Mucosa of stomach (tissue), 1 donor: Measurements from ENCODE around the gene EBF4.
"Not testable (repeated sequence)": the region's sequence is repeated elsewhere in the genome, so short reads cannot be mapped to it uniquely, and the experiment has no call there.

Experiments
- H3K27me3 ChIP-seq: one replicate; pipeline ENCODE4 v1.7.0; 2013; ENCODE audit warnings: mild to moderate bottlenecking, low read length; ENCODE audit not compliant: control insufficient read depth, insufficient read depth
- H3K36me3 ChIP-seq: one replicate; pipeline ENCODE4 v1.7.0; 2013; ENCODE audit warnings: low read length; ENCODE audit not compliant: control insufficient read depth, insufficient read depth
- H3K4me1 ChIP-seq: one replicate; pipeline ENCODE4 v1.7.0; 2013; ENCODE audit warnings: mild to moderate bottlenecking, low read length; ENCODE audit not compliant: control insufficient read depth, insufficient read depth
- H3K4me3 ChIP-seq: one replicate; pipeline ENCODE4 v1.7.0; 2013; ENCODE audit warnings: low read length
- H3K9ac ChIP-seq: one replicate; pipeline ENCODE4 v1.7.0; 2013; ENCODE audit warnings: mild to moderate bottlenecking, low read length, moderate library complexity
- H3K9me3 ChIP-seq: one replicate; pipeline ENCODE4 v1.7.0; 2013; ENCODE audit warnings: mild to moderate bottlenecking, low read length, moderate library complexity; ENCODE audit not compliant: control insufficient read depth
- donor health status: Pancreatic carcinoma.

Gene EBF4

DNA sequence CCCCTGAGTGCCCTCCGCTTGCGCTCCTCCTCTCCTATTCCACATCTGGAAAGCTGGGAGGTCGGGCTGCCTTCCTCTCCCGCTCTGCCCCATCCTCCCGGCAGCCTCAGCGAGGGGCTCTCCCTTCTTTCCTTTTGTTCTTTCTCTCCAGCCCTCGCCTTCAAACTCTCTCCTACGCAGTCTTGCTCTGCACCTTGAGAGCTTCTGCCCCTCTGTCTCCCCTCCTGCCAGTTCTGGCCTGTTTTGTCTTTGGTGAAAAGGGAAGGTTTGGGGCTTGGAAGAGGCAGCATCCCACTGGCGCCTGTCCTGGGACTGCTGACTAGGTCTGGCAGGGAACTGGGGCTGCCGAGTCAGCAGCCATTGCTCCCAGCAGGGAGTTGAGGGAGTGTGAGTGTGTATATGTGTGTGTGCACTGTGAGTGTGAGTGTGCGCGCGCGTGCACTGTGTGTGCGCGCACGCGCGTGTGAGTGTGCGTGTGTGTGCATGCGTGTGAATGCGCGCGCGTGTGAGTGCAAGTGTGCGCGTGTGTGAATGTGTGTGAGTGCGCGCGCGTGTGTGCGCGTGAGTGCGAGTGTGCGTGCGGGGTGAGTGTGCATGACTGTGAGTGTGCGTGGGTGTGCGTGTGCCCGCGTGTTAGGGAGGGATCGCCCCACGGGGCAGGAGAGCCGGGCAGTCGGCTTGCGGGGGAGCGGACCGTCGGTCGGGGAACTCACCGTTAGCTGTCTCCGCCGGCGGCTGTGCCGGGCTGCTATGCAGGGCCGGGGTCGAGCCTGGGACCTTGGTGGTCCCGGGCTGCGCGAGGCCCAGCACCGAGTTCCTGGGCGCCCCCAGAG, 107.3 kb downstream of the EBF4 start:
- Histone ChIP-seq H3K4me1 (no peaks in the 10 kb centered on the region), H3K4me3 (no peak overlapping the region), H3K27me3 (peaks cover 64% of the 10 kb centered on the region)

DNA sequence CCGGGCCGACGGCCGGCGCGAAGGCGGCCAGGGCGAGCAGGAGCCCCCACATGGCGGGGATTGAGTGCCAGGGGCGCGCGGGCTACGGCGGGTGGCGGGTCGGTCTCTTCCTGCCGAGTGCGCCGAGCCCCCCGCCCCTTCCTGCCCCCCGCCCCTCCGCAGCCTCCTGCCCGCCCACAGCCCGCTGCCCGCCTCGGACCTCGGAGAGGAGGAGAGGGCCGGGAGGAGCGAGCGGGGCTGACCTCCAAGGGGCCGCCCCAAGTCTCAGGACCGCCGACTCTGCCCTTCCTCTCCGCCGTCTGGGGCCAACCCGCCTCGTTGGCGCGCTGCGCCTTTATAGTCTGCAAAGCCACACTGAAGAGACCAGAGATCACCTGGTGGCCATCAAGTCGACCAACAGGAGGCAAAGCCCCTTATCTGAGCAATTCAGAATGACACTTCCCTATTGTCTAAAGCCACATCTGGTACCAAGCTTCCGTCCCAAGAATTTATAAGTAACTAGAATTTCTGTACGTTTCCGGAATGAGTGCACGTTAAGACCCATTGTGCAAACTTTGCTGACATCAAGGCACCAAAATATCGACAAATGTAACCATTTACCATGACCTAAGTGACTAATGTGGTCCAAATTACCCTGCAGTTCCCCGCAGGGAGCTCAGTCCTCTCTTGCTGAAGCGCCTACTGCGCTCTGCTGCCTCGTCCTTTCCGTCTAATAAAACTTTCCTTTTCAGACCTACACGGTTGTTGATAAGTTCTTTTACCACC, 108.1 kb downstream of the EBF4 start, which contains the start of gene CPXM1:
CPXM1 (minus strand) TSS at position 107 of the 765 bp plus-strand sequence; CDS start at position 52, 55 bp downstream.
- no peak within 1 kb of the TSS for H3K9ac ChIP-seq
- H3K4me3 ChIP-seq: no peak within 1 kb of the TSS
- peaks cover 70% of the 10 kb centered on the region for H3K27me3 ChIP-seq
- no peaks in the 10 kb centered on the region for H3K36me3 ChIP-seq
- no peaks in the 10 kb centered on the region for H3K9me3 ChIP-seq
- H3K4me1 ChIP-seq: no peaks in the 10 kb centered on the region

More for the DNA sequence above, 107.3 kb downstream of the EBF4 start:
- Histone ChIP-seq H3K9ac (no peak overlapping the region), H3K9me3 (no peaks in the 10 kb centered on the region), H3K36me3 (no peaks in the 10 kb centered on the region)

DNA sequence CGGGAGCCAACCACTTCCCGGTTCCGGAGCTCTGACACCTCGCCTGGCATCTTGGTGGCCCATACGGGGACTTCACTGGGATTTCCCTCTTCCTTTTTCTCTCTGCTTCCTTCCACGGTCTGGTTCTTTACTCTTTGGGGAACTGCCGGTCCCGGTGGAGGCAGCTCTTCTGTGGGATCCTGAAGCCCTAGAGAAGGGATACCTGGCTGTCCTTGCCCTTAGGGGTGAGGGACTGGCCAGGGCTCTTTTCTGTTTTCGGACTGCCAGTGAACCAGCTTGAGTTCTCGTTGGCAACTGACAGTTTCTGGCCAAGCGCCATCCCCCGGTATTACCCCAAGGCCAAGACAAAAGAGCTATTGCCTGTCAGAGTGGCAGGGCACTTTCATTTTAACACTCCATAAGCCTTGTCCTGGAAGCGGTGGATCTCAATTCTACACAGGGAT, 108.7 kb downstream of the EBF4 start:
- Histone ChIP-seq H3K4me3 (no peak overlapping the region), H3K9ac (no peak overlapping the region), H3K4me1 (no peaks in the 10 kb centered on the region), H3K9me3 (no peaks in the 10 kb centered on the region), H3K36me3 (no peaks in the 10 kb centered on the region), H3K27me3 (peaks cover 76% of the 10 kb centered on the region)

- H3K4me3 ChIP-seq: no peak overlapping the region
- no peaks in the 10 kb centered on the region for H3K9me3 ChIP-seq
- peaks cover 78% of the 10 kb centered on the region for H3K27me3 ChIP-seq
- H3K9ac ChIP-seq: no peak overlapping the region
- no peaks in the 10 kb centered on the region for H3K36me3 ChIP-seq
- no peaks in the 10 kb centered on the region for H3K4me1 ChIP-seq
Observed at GRCh38 chr20:2804041-2804828, 111.7 kb downstream of the EBF4 start.

GRCh38 chr20:2804852-2805688, 112.5 kb downstream of the EBF4 start:
- Histone ChIP-seq H3K4me3 (no peak overlapping the region), H3K27me3 (peaks cover 69% of the 10 kb centered on the region), H3K36me3 (no peaks in the 10 kb centered on the region), H3K9ac (no peak overlapping the region), H3K4me1 (no peaks in the 10 kb centered on the region), H3K9me3 (no peaks in the 10 kb centered on the region)

DNA sequence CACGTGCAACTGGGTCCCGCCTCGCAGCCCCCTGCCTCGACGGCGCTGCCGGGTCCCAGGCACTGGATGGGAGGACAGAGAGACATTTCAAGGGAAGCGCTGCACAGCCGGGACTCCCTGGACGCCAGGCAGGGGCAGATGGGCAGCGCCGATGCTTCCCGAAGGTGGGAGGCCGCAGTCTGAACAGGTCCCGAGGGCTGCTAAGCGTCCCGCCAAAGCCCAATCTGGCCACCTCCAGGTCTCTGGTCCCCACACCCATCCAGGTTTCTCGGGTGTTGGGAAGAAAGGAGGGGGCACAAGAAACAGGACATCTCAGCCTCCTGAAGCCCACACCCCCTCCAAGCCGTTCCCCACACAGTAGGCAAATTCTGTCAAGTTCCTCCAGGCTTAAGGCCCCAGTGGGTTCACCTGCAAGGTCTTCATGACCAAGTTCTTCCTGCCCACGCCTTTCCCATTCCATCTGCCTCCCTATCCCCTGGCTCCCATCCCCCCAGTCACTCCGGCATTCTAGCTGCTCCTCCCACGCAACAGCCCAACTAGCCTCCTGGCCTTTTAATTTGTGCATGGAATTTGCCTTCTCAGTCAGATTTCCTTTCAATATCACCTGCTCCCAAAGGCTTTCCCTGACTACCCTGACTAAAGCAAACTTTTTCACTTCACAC, 113.2 kb downstream of the EBF4 start:
- Histone ChIP-seq H3K27me3 (peaks cover 64% of the 10 kb centered on the region), H3K36me3 (no peaks in the 10 kb centered on the region), H3K9me3 (no peaks in the 10 kb centered on the region), H3K4me3 (no peak overlapping the region), H3K9ac (no peak overlapping the region), H3K4me1 (no peaks in the 10 kb centered on the region)

DNA sequence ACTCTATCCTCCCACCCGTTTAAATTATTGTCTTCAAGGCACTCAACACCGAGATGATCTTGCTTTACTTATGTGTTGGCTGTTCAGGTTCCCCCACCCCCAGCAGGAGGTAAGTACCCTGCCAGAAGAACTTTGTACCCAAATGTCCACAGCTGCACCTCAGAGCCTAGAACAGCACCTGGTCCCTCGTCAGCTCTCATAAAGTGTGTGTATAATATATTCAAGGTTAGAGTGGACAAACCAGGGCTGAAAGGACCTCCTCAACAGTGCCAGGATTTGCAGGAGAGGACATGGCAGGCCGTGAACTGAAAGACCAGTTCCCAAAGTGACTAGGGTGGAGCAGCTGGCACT, 113.7 kb downstream of the EBF4 start:
- H3K9me3 ChIP-seq: no peaks in the 10 kb centered on the region
- no peaks in the 10 kb centered on the region for H3K36me3 ChIP-seq
- no peaks in the 10 kb centered on the region for H3K4me1 ChIP-seq
- no peak overlapping the region for H3K9ac ChIP-seq
- H3K4me3 ChIP-seq: no peak overlapping the region
- peaks cover 59% of the 10 kb centered on the region for H3K27me3 ChIP-seq

DNA sequence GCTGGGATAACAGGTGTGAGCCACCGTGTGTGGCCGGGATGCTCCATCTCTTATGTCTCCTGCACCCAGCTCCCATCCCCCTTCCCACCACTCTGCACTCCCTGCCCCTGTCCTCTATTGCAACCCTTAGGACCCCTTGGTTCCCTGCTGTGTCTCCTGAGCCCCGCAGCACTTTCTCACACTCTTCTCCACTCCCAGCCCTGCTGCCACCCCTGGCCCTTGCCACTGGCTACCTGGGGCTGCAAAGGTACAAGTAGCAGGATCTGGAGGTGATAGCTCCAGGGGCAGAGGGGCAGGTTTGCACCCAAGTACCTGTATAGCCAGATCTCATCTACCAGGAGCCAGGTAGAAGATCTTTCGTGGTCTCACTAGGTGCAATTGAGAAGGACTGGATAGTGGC, 114.4 kb downstream of the EBF4 start:
- no peaks in the 10 kb centered on the region for H3K4me1 ChIP-seq
- H3K27me3 ChIP-seq: peaks cover 52% of the 10 kb centered on the region
- no peaks in the 10 kb centered on the region for H3K9me3 ChIP-seq
- no peak overlapping the region for H3K9ac ChIP-seq
- H3K4me3 ChIP-seq: no peak overlapping the region
- no peaks in the 10 kb centered on the region for H3K36me3 ChIP-seq

DNA sequence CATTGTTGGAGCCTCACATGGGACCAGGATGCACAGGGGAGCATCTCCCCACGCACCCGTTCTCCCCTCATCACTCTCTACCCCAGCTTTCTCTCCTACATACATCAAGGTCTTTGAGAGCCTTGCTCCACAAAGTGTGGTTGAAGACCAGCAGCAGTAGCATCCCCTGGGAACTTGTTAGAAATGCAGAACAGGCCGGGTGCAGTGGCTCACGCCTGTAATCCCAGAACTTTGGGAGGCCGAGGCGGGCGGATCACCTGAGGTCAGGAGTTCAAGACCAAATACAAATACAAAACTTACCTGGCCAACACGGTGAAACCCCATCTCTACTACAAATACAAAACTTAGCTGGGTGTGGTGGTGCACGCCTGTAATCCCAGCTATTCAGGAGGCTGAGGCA, 115.3 kb downstream of the EBF4 start:
- not testable (repeated sequence) for H3K4me3 ChIP-seq, H3K9me3 ChIP-seq, H3K4me1 ChIP-seq, H3K9ac ChIP-seq, H3K36me3 ChIP-seq
- H3K27me3 ChIP-seq: peaks cover 51% of the 10 kb centered on the region

DNA sequence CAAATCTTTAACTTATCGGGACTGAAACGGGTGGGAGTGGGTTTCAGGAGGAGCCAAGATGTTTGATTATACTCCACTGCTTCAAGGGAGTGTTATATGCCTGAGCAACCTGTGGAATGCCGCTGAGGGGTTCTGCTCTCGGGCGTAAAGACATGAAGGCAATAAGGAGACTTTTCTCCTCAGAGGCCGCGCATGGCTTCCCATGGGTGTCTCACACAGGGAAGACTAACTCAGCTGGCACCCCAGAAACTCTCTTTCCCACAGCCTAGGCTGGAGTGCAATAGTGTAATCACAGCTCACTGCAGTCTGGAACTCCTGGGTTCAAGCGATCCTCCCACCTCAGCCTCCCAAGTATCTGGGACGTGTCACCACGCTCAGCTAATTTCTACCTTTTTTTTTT, 117.1 kb downstream of the EBF4 start:
- Histone ChIP-seq H3K36me3 (no peaks in the 10 kb centered on the region), H3K9me3 (no peaks in the 10 kb centered on the region), H3K4me1 (no peaks in the 10 kb centered on the region), H3K4me3 (no peak overlapping the region), H3K27me3 (peaks cover 39% of the 10 kb centered on the region), H3K9ac (no peak overlapping the region)
